22Rv1 (cell line): ENCODE data around the gene KIAA0232.

Source experiments
- CTCF ChIP-seq: fragments of 450-650 bp; IDR thresholded peaks from 2 replicates; pipeline ENCODE4 v1.5.1; 2017; ENCODE audit warnings: mild to moderate bottlenecking
- ZFX ChIP-seq: fragments of 450-650 bp; IDR thresholded peaks from 2 replicates; pipeline ENCODE4 v1.6.1; 2017; ENCODE audit warnings: antibody characterized with exemption, borderline replicate concordance

GRCh38 chr4:6873291-6873690 is 90.8 kb downstream of the KIAA0232 start:
- no peak for TF ChIP-seq CTCF
- no peak for TF ChIP-seq ZFX
